HCT116 (cell line): ENCODE results near the gene KATNAL2. TPM values are rescaled to one million over a fixed set of nuclear protein-coding genes. Genes with fewer than 3 reads are reported as not detected.

Experiments
- ATAC-seq: fragments of 200-7000 bp; cut with Tn5 transposase; 2 replicates; pipeline ENCODE4 v1.9.1; 2020; ENCODE audit warnings: mild to moderate bottlenecking, moderate library complexity
- BruUV-seq: library from RNA; stranded (reverse); fragments of 400-500 nt; replicated peaks from 2 replicates; lab custom pipeline; 2021; lab: Mats Ljungman, UMichigan
- CTCF ChIA-PET: fragments of 300-600 bp; sonication (Branson Sonifier 250); formaldehyde crosslinking; loops from one replicate; lab custom pipeline; 2021; ENCODE audit warnings: antibody characterized with exemption; lab: Charles Lee
- POLR2A ChIA-PET: fragments of 300-600, 350-600 bp; sonication (Branson Sonifier 250); formaldehyde crosslinking; loops from one replicate; lab custom pipeline; 2021; ENCODE audit warnings: antibody characterized with exemption; lab: Charles Lee
- RAD21 ChIA-PET, 2 experiments: fragments of 300-600 bp; sonication (Branson Sonifier 250); formaldehyde crosslinking; loops; one replicate each; lab custom pipeline; 2023; ENCODE audit warnings: low total read pairs in 2 of 2; ENCODE audit not compliant: uncharacterized antibody in 2 of 2, unreplicated experiment in 2 of 2, low non-redundant PET in 1 of 2; lab: Charles Lee
- DNase-seq: peaks from one replicate; pipeline ENCODE4 v3.0.0-alpha.2; 2010; ENCODE audit warnings: low read depth, low spot score
- H2AFZ ChIP-seq: fragments of 200-600 bp; shearing (Covaris generic), sonication (generic); 2 replicates; pipeline ENCODE4 v1.6.1; 2017; ENCODE audit warnings: low read depth, mixed run types, mixed read lengths, antibody characterized with exemption, low read length; ENCODE audit not compliant: poor library complexity, severe bottlenecking
- H3K27ac ChIP-seq: 2 replicates; pipeline ENCODE4 v1.5.1; 2012; ENCODE audit warnings: low read depth, low read length
- H3K27me3 ChIP-seq: fragments of 200-600 bp; sonication (generic); 2 replicates; pipeline ENCODE4 v1.6.1; 2016; ENCODE audit warnings: mixed run types, low read length, mixed read lengths; ENCODE audit not compliant: insufficient read depth
- H3K36me3 ChIP-seq, 2 experiments: fragments of 200-500 bp in 1 of 2; fragments of 200-600 bp in 1 of 2; sonication (Bioruptor generic) in 1 of 2; sonication (generic) in 1 of 2; 2 replicates each; pipeline versions ENCODE4 v1.5.1 to v1.6.1; 2014 to 2016; ENCODE audit warnings: low read length in 2 of 2, inconsistent platforms in 1 of 2, mixed read lengths in 1 of 2, mixed run types in 1 of 2; ENCODE audit not compliant: insufficient read depth in 2 of 2, control insufficient read depth in 1 of 2
- H3K4me1 ChIP-seq, 2 experiments: fragments of 200-600 bp in 1 of 2; sonication (generic) in 1 of 2; 2 replicates each; pipeline versions ENCODE4 v1.5.1 to v1.6.1; 2012 to 2017; ENCODE audit warnings: low read length in 2 of 2, inconsistent platforms in 1 of 2, mild to moderate bottlenecking in 1 of 2, mixed read lengths in 1 of 2, mixed run types in 1 of 2, moderate library complexity in 1 of 2; ENCODE audit not compliant: insufficient read depth in 2 of 2, control insufficient read depth in 1 of 2
- H3K4me2 ChIP-seq: fragments of 200-600 bp; sonication (generic); 2 replicates; pipeline ENCODE4 v1.6.1; 2017; ENCODE audit warnings: mixed run types, low read length, mixed read lengths
- H3K4me3 ChIP-seq, 2 experiments: fragments of 200-600 bp in 1 of 2; sonication (generic) in 1 of 2; replicated peaks in 1 of 2; 2 replicates each; pipeline ENCODE4 v1.5.1; 2011 to 2016; ENCODE audit warnings: low read length in 2 of 2, control low read depth in 1 of 2, low read depth in 1 of 2, mild to moderate bottlenecking in 1 of 2, mixed read lengths in 1 of 2, mixed run types in 1 of 2
- H3K79me2 ChIP-seq: fragments of 200-600 bp; sonication (generic); 2 replicates; pipeline ENCODE4 v1.6.1; 2017; ENCODE audit warnings: mild to moderate bottlenecking, mixed run types, low read length, moderate library complexity, mixed read lengths; ENCODE audit not compliant: insufficient read depth
- H3K9ac ChIP-seq: fragments of 200-600 bp; sonication (generic); 2 replicates; pipeline ENCODE4 v1.6.1; 2016; ENCODE audit warnings: low read length, mixed read lengths
- H3K9me2 ChIP-seq: fragments of 200-600 bp; sonication (generic), shearing (Covaris generic); 2 replicates; pipeline ENCODE4 v1.6.1; 2017; ENCODE audit warnings: mixed run types, mild to moderate bottlenecking, moderate library complexity; ENCODE audit not compliant: insufficient read depth
- H3K9me3 ChIP-seq, 2 experiments: fragments of 200-500 bp in 1 of 2; fragments of 200-600 bp in 1 of 2; sonication (Bioruptor generic) in 1 of 2; sonication (generic) in 1 of 2; 2 replicates each; pipeline ENCODE4 v1.6.1; 2014 to 2017; ENCODE audit warnings: low read length in 2 of 2, mixed read lengths in 2 of 2, inconsistent platforms in 1 of 2, low read depth in 1 of 2, mild to moderate bottlenecking in 1 of 2, mixed run types in 1 of 2, moderate library complexity in 1 of 2; ENCODE audit not compliant: control insufficient read depth in 1 of 2, insufficient read depth in 1 of 2
- H4K20me1 ChIP-seq: fragments of 200-600 bp; sonication (generic), shearing (Covaris generic); 2 replicates; pipeline ENCODE4 v1.6.1; 2017; ENCODE audit warnings: mixed run types, mild to moderate bottlenecking, moderate library complexity; ENCODE audit not compliant: insufficient read depth
- ATF3 ChIP-seq: IDR thresholded peaks from 2 replicates; pipeline ENCODE4 v1.6.1; 2012
- CBX3 ChIP-seq: IDR thresholded peaks from 2 replicates; pipeline ENCODE4 v1.6.1; 2012; ENCODE audit warnings: low read depth
- CEBPB ChIP-seq: IDR thresholded peaks from 2 replicates; pipeline ENCODE4 v1.6.1; 2012; ENCODE audit warnings: low read depth
- EGR1 ChIP-seq: IDR thresholded peaks from 2 replicates; pipeline ENCODE4 v1.6.1; 2012; ENCODE audit warnings: low read depth
- ELF1 ChIP-seq: IDR thresholded peaks from 2 replicates; pipeline ENCODE4 v1.6.1; 2012; ENCODE audit warnings: low read depth, borderline replicate concordance
- EZH2 ChIP-seq: fragments of 200-600 bp; sonication (generic); IDR thresholded peaks from 2 replicates; pipeline ENCODE4 v1.6.1; 2017; ENCODE audit warnings: antibody characterized with exemption, mixed run types
- FOSL1 ChIP-seq: IDR thresholded peaks from 2 replicates; pipeline ENCODE4 v1.6.1; 2012; ENCODE audit warnings: low read depth
- MAX ChIP-seq: IDR thresholded peaks from 2 replicates; pipeline ENCODE4 v1.6.1; 2012
- POLR2AphosphoS5 ChIP-seq: IDR thresholded peaks from 2 replicates; pipeline ENCODE4 v1.6.1; 2011; ENCODE audit warnings: mild to moderate bottlenecking, low read depth, low read length, moderate library complexity
- SIN3A ChIP-seq: IDR thresholded peaks from 2 replicates; pipeline ENCODE4 v1.6.1; 2012; ENCODE audit warnings: low read depth
- YY1 ChIP-seq: IDR thresholded peaks from 2 replicates; pipeline ENCODE4 v1.6.1; 2011; ENCODE audit warnings: low read length, low read depth, moderate library complexity, mild to moderate bottlenecking; ENCODE audit not compliant: insufficient replicate concordance; ENCODE audit errors: extremely low read depth
- ZBTB33 ChIP-seq: IDR thresholded peaks from 2 replicates; pipeline ENCODE4 v1.6.1; 2011; ENCODE audit warnings: mild to moderate bottlenecking, low read length, moderate library complexity; ENCODE audit not compliant: insufficient replicate concordance; ENCODE audit errors: extremely low read depth
- ZNF274 ChIP-seq: fragments of 200-500 bp; sonication (Bioruptor generic); IDR thresholded peaks from 2 replicates; pipeline ENCODE4 v1.6.1; 2014; ENCODE audit warnings: mild to moderate bottlenecking, low read depth, low read length, inconsistent platforms
- intact Hi-C: fragments of 100-400 bp; cut with micrococcal nuclease; formaldehyde crosslinking; loops from 2 replicates; pipeline ENCODE4 v1.10.0; 2022
- total RNA-seq: library from RNA; stranded (reverse); gene quantifications from one replicate; pipeline ENCODE4 v1.2.1, GENCODE V29; 2021; ENCODE audit not compliant: unreplicated experiment

The KATNAL2 gene
- total RNA-seq, 1 experiment from 2014 or later: 2.0 TPM

GRCh38 chr18:47110492-47111274 is 193.3 kb downstream of the KATNAL2 start:
- H3K4me1 ChIP-seq: no peaks in the 10 kb centered on the region
- CTCF ChIA-PET: no interaction called here
- ATAC-seq (no peak), DNase-seq (no peak)
- intact Hi-C loops: no loop called here
- no peak overlapping the region for H3K27ac ChIP-seq
- no peak overlapping the region for H3K4me2 ChIP-seq
- no peaks in the 10 kb centered on the region for H3K27me3 ChIP-seq
- H3K9ac ChIP-seq: no peak overlapping the region
- no peaks in the 10 kb centered on the region for H3K9me3 ChIP-seq
- peaks cover 6 to 7% of the 10 kb centered on the region in 2 experiments; a peak in 2 of 4 replicates for H3K36me3 ChIP-seq
- no peak overlapping the region for H3K4me3 ChIP-seq
- no peak overlapping the region for H2AFZ ChIP-seq
- no peaks in the 10 kb centered on the region for H4K20me1 ChIP-seq
- no peaks in the 10 kb centered on the region for H3K79me2 ChIP-seq
- no peaks in the 10 kb centered on the region for H3K9me2 ChIP-seq
- no peak for TF ChIP-seq EGR1
- BruUV-seq: no TSS peak
- RAD21 ChIA-PET: interaction anchor here in 1 of 2 experiments (1.1 kb wide), 1 partner anchor 94 kb away, joined by 3 read pairs; no protein-coding TSS in a partner anchor
- POLR2A ChIA-PET: no interaction called here

GRCh38 chr18:47113796-47114540 is 196.6 kb downstream of the KATNAL2 start:
- ATAC-seq: no peak
- BruUV-seq: no TSS peak
- no peak overlapping the region for H3K4me2 ChIP-seq
- TF ChIP-seq SIN3A (no peak), FOSL1 (no peak), CEBPB (no peak), ZBTB33 (no peak), YY1 (no peak), ATF3 (no peak), MAX (no peak), CBX3 (no peak), EGR1 (no peak), POLR2AphosphoS5 (no peak), ELF1 (no peak), EZH2 (no peak), ZNF274 (no peak)
- no peak overlapping the region for H2AFZ ChIP-seq
- no peak overlapping the region for H3K4me3 ChIP-seq
- H3K79me2 ChIP-seq: no peaks in the 10 kb centered on the region
- RAD21 ChIA-PET: no interaction called here
- H3K4me1 ChIP-seq: no peaks in the 10 kb centered on the region
- POLR2A ChIA-PET: interaction anchor here (0.6 kb wide), 1 partner anchor 843 kb away, joined by 5 read pairs; no protein-coding TSS in a partner anchor
- intact Hi-C loops: no loop called here
- H3K27ac ChIP-seq: no peak overlapping the region
- no peaks in the 10 kb centered on the region for H3K9me3 ChIP-seq
- H3K27me3 ChIP-seq: no peaks in the 10 kb centered on the region
- H4K20me1 ChIP-seq: no peaks in the 10 kb centered on the region
- DNase-seq: no peak
- H3K9me2 ChIP-seq: no peaks in the 10 kb centered on the region
- H3K9ac ChIP-seq: no peak overlapping the region
- H3K36me3 ChIP-seq: peaks cover 0 to 4% of the 10 kb centered on the region in 2 experiments; a peak in 1 of 4 replicates
- CTCF ChIA-PET: interaction anchor here (1.1 kb wide), 1 partner anchor 91 kb away, joined by 4 read pairs; no protein-coding TSS in a partner anchor
